Stimulated activated CD4-positive, alpha-beta T cell treated with anti-CD3 and anti-CD28 coated beads, Interleukin-4, amount 100 ng/mL, for 1 hour (primary cell): Measurements from ENCODE around the gene RTN4RL1.

ENCODE experiments used
- DNase-seq: peaks from one replicate; pipeline ENCODE4 v3.0.0-alpha.2; 2020

RTN4RL1 gene

DNA sequence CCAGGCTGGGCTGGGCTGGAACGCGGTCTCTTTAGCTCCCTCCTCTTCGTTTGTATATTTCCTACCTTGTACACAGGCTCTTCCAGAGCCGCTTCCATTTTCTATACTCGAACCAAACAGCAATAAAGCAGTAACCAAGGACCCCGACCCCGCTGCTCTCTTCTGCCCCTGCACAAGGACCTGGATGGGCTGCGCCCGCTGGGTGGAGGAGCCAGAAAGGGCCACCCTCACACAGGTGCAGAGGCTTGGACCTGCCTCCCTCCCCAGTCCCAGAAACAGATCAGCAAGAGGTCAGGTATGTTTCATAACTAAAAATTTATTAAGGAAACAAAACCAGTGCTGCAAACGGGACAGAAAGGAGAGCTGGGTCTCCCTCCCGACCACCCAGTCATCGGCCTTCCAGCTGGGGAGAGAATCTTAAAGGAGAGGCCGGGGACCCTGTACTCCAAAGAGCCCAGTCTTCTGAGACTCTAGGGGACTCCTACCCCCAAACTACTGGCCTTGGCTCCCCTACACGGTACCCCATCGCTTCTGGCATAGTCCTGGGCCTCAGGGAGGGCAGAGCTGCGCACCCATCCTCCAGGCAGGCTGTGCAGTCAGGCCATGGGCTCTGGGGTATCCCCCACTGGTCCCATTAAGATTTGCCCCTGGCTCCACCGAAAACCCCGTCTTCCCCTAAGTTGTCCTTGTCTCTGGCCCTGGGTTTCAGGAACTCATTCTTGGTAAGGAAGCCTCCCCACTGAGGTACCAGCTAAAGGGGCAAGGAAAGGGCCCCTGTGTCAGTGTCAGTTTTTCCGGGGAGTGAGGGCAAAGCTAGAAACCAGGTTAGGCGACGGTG lies 34.6 kb upstream of the RTN4RL1 start:
- no peak for DNase-seq

- peak; percentile 71 for DNase-seq
These were observed 33.7 kb upstream of the RTN4RL1 start for GRCh38 chr17:2058586-2059546.

DNA sequence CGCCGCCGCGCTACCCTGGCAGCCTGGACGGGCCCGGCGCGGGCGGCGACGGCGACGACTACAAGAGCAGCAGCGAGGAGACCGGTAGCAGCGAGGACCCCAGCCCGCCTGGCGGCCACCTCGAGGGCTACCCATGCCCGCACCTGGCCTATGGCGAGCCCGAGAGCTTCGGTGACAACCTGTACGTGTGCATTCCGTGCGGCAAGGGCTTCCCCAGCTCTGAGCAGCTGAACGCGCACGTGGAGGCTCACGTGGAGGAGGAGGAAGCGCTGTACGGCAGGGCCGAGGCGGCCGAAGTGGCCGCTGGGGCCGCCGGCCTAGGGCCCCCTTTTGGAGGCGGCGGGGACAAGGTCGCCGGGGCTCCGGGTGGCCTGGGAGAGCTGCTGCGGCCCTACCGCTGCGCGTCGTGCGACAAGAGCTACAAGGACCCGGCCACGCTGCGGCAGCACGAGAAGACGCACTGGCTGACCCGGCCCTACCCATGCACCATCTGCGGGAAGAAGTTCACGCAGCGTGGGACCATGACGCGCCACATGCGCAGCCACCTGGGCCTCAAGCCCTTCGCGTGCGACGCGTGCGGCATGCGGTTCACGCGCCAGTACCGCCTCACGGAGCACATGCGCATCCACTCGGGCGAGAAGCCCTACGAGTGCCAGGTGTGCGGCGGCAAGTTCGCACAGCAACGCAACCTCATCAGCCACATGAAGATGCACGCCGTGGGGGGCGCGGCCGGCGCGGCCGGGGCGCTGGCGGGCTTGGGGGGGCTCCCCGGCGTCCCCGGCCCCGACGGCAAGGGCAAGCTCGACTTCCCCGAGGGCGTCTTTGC lies 32.8 kb upstream of the RTN4RL1 start:
- DNase-seq = no peak

DNA sequence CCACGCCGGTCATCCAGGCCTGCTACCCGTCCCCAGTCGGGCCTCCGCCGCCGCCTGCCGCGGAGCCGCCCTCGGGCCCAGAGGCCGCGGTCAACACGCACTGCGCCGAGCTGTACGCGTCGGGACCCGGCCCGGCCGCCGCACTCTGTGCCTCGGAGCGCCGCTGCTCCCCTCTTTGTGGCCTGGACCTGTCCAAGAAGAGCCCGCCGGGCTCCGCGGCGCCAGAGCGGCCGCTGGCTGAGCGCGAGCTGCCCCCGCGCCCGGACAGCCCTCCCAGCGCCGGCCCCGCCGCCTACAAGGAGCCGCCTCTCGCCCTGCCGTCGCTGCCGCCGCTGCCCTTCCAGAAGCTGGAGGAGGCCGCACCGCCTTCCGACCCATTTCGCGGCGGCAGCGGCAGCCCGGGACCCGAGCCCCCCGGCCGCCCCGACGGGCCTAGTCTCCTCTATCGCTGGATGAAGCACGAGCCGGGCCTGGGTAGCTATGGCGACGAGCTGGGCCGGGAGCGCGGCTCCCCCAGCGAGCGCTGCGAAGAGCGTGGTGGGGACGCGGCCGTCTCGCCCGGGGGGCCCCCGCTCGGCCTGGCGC lies 32.1 kb upstream of the RTN4RL1 start:
- DNase-seq = no peak

- DNase-seq = peak; percentile 56
These were observed 31.4 kb upstream of the RTN4RL1 start for GRCh38 chr17:2056206-2057174.

- peak; percentile 55 for DNase-seq
These were observed 30.4 kb upstream of the RTN4RL1 start for GRCh38 chr17:2055292-2056205.

DNA sequence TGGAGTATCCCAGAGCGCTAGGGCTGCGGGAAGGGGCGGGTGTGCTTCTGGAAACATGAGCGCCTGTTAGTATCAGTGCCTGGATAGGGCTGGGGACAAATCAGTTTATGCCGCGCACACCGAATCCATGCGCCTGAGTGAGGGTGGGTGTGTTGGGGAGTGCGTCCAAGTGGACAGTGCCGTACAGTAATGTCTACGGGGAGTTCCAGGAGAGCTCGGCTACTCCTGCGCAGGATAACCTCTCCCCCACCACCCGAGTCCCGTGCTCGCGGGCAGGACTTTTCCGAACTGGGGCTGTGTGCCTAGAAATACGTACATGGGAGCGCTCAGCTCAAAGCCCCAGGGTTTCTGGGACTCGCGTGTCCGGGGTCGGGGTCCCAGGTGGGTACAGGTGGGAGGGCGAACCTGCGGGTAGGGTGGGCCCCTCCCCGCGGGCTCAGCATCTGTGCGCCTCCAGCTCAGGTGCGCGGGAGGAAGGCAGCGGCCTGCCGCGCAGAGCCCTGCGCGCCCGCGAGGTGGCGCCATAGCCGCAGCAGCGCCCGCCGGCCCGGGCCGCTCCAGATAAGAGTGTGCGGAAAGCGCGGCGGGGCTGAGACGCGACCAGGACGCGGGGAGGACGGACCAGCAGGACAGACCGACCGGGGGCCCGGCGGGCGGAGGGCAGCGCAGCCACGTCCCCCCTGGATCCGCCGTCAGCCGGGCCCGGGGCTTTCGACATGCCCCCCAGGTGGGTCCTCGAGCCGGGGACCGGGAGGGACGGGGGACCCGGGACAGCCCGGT lies 29.6 kb upstream of the RTN4RL1 start, which contains the start of gene HIC1:
Gene HIC1 (plus strand): TSS at position 592 of the 780 bp plus-strand sequence. CDS start 1,588 bp downstream, outside the sequence.
- DNase-seq = peak; percentile 82

DNA sequence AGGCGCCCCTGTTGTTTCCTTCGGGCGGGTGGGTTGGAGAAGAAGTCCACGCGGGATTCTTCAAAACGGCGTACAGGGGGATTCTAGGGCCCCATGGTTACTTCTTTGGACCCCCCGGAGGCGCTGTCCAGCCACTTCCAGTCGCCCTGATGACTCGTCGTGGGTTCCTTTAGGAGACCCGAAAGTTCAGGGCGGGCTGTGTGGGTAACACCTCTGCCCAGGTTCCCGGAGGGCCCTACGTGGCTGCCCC lies 29.1 kb upstream of the RTN4RL1 start:
- no peak for DNase-seq

GRCh38 chr17:2053380-2054261 lies 28.5 kb upstream of the RTN4RL1 start:
- DNase-seq = peak; percentile 82

GRCh38 chr17:2051933-2052559 lies 26.9 kb upstream of the RTN4RL1 start:
- DNase-seq = no peak

- no peak for DNase-seq
These were observed 26.2 kb upstream of the RTN4RL1 start for GRCh38 chr17:2051061-2051932.

DNA sequence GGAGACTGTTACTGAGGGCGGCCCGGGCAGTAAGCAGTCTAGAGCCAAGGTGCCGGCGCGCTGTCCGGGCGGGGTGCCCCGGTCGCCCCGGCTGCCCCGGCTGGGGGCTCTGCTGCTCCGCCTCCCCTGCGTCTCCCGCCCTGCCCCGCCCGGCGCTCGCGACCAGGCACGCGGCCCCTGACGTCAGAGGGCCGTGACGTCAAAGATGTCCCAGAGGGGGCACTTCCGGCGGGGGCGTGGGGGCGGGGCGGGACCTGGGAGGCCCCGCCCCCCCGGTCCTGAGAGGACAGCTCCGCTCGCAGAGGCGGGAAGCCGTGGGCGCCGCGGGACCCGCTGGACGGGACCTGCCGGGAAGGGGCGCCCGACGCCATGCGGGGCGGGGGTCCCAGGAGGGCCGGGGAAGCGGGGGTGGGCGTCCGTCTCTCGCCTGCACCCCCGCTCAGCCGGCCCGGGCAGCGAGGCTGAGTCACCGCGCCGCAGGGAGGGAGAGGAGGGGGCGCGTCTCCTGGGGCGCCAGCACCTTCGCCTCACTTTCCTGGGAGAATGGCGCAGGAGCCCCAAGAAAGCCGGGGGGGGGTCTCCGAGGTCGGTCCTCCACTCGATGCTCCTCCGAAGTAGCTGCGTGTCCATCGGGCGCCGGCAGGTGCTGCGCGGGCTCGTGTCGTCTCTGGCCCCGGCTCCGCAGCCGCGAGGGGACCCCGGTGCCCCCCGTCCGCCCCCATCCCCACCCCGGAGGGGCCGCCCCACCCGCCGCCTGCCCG lies 25.3 kb upstream of the RTN4RL1 start:
- peak; percentile 76 for DNase-seq

DNA sequence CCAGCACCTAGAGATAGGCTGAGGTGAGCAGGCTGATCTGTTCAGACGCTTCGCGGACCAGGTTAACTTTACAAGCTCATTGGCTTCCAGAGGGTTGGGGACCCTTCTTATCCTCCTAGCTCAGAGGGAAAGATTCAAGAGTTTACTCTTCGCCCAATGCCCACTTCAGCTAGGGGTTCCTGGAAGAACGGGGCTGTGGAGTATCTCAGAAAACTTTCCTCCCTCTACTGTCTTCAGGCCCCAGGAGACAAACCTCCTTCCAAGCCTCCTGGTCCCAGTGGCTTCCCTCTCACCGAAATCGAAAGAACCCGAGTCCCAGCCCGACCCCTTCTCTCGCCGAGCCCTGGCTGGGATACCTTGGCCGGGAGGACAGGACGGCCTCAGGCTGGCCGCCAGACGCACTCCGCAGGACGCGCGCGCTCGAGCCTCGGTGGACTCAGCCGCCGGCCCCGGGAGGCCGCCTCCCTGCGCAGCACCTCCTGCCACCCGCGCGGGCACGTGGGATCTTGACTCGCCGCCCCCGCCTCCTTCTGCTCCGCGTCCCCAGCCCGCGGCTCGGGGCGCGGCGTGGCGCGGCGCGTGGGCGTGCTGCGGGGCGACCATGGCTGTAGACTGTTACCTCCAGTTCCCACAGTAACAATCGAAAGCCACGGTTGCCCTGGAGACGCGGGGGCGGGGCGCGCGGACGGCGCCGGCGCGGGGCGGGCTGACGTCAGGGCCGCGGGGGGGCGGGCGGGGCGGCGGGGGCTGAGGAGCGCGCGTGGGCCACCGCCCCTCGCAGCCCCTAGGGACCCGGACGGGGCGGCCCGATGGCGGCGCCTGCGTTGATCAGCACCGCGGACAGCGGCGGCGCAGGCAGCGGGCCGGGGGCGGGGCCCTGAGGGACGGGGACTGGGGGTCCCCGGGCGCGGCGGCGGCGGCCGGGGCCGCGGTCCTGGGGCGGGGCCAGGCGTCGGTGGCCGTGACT lies 24.5 kb upstream of the RTN4RL1 start:
- DNase-seq = peak; percentile 91

- no peak for DNase-seq
These were observed 23.7 kb upstream of the RTN4RL1 start for GRCh38 chr17:2048805-2049204.

- no peak for DNase-seq
These were observed 22.5 kb upstream of the RTN4RL1 start for GRCh38 chr17:2047590-2047989.
